Measurements from ENCODE around the gene KSR1.

KSR1 gene

DNA sequence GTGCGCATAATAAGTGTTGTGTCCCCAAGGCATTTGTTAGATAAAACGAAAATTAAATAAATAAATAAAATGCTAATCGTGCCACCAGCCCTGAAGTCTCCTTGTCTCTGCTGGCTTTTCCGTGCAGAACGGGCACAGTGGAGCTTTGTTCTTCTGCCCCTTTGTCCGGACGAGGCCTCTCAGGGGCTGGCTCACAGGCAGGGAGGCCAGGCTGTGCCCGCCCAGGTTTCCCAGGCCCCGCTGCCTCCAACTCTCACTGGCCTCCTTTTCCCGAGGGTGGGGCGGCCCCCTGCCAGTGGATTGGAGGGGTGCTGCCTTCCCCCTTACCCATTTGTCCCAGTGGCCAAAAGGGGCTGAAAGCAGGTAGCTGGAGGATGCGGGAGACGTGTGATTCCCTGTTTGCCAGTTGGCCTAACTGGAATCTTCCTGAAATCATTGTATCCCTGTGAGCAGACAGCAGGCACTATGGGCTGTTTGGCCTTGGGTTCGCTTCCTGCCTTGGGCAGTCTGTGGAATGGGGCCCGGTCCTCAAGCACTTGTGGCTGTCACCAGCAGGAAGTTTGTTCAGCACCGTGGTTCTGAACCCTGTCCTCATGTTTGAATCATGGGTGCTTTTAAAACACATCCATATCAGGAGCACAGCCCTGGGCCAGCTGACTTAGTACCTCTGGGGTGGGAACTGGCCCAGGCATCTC, 64.4 kb downstream of the KSR1 start:
- H3K4me3 ChIP-seq (ENCODE audit: low read depth in 1 of 2, low read length in 1 of 2), result no peak overlapping the region
- H3K27me3 ChIP-seq, result no peaks in the 10 kb centered on the region
- H3K36me3 ChIP-seq, result no peaks in the 10 kb centered on the region
- TF ChIP-seq, protein P1, sequence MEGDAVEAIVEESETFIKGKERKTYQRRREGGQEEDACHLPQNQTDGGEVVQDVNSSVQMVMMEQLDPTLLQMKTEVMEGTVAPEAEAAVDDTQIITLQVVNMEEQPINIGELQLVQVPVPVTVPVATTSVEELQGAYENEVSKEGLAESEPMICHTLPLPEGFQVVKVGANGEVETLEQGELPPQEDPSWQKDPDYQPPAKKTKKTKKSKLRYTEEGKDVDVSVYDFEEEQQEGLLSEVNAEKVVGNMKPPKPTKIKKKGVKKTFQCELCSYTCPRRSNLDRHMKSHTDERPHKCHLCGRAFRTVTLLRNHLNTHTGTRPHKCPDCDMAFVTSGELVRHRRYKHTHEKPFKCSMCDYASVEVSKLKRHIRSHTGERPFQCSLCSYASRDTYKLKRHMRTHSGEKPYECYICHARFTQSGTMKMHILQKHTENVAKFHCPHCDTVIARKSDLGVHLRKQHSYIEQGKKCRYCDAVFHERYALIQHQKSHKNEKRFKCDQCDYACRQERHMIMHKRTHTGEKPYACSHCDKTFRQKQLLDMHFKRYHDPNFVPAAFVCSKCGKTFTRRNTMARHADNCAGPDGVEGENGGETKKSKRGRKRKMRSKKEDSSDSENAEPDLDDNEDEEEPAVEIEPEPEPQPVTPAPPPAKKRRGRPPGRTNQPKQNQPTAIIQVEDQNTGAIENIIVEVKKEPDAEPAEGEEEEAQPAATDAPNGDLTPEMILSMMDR (IDR thresholded peaks at IDR 0.05), result no peak
- H3K4me1 ChIP-seq (ENCODE audit: control insufficient read depth in 1 of 2, insufficient read depth in 1 of 2, low read depth in 1 of 2, low read length in 1 of 2), result peaks cover 16 to 25% of the 10 kb centered on the region in 2 experiments
- H3K9me3 ChIP-seq, result no peaks in the 10 kb centered on the region
- no peak overlapping the region for H3K27ac ChIP-seq

DNA sequence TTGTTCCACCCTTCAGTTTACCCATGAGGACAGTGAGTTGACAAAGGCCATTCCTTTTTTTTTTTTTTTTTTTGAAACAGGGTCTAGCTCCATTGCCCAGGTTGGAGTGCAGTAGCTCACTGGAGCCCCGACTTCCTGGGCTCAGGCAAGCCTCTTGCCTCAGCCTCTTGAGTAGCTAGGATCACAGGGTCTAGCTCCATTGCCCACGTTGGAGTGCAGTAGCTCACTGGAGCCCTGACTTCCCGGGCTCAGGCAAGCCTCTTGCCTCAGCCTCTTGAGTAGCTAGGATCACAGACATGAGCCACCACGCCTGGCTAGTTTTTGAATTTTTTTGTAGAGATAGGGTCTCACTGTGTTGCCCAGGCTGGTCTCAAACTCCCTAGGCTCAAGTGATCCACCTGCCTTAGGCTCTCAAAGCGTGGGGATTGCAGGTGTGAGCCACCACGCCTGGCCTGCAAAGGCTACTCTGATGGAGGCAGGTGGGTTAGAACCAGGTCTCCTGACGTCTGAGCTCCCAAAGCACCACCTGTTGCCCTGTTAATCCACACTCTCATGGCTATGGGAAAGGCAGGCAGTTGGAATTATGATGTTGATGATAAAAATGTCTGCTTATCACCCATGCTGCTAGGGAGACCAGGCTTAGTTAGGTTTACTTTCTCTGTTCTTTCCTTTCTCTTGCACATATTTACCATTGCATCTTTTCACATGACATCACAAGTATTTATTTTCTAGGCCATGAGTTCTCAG, 65.2 kb downstream of the KSR1 start:
- no peak overlapping the region for H3K27ac ChIP-seq
- peaks cover 24 to 33% of the 10 kb centered on the region in 2 experiments for H3K4me1 ChIP-seq (ENCODE audit: control insufficient read depth in 1 of 2, insufficient read depth in 1 of 2, low read depth in 1 of 2, low read length in 1 of 2)
- TF ChIP-seq, protein P1 (IDR thresholded peaks at IDR 0.05), result no peak

DNA sequence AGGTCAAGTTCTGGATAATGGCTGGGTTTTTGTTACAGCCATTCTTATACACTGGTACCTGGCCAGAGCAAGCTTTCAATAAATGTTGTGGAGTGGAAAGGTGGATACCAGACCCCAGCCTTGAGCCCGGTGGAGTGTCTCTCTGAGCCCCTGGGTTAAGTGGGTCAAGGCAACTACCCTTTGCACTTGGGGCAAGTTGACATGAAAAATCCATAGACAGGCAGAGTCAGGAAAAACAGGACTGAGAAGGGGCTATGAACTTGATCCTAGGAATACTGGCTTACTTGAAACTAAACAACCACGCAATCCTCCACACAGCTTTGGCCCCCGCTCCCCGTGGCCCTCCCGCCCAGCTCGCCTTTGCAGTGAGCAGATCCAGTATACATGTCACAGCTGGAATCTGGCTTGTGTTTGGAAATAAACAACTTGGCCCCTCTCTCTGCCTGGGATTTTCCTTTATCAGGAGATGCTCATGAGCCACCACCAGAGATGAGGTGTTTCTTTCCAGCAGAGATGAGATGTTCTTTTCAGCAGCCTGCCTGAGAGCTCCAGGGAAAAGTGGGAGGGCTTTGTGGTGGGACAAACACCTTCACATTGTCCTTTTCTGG, 65.9 kb downstream of the KSR1 start:
- Histone ChIP-seq H3K27ac (no peak overlapping the region), H3K36me3 (no peaks in the 10 kb centered on the region), H3K27me3 (no peaks in the 10 kb centered on the region), H3K4me3 (ENCODE audit: low read depth in 1 of 2, low read length in 1 of 2) (no peak overlapping the region), H3K4me1 (ENCODE audit: control insufficient read depth in 1 of 2, insufficient read depth in 1 of 2, low read depth in 1 of 2, low read length in 1 of 2) (peaks cover 31 to 40% of the 10 kb centered on the region in 2 experiments), H3K9me3 (no peaks in the 10 kb centered on the region)
- TF ChIP-seq, protein P1 (IDR thresholded peaks at IDR 0.05), result no peak

More for the DNA sequence above, 65.2 kb downstream of the KSR1 start:
- Histone ChIP-seq H3K4me3 (ENCODE audit: low read depth in 1 of 2, low read length in 1 of 2) (no peak overlapping the region), H3K9me3 (no peaks in the 10 kb centered on the region), H3K27me3 (no peaks in the 10 kb centered on the region), H3K36me3 (no peaks in the 10 kb centered on the region)

DNA sequence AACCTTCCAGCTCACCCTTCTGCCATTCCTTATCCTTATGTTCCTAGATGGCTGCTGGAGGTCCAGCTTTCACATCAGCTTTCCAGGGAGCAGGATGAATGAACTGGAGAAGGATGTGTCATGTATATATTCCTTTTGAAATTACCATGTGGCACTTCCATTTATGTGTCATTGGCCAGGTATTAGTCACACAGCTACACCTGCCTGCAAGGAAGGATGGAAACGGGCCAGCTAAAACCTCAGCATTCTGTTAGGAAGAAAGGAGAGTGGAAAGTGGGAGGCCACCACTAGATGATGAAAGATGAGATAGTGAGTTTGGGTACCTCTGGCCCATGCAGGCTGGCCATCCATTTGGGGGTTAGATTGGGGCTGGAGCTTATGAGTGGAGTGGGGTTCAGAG, 67.5 kb downstream of the KSR1 start:
- Histone ChIP-seq H3K4me3 (ENCODE audit: low read depth in 1 of 2, low read length in 1 of 2) (no peak overlapping the region), H3K27me3 (no peaks in the 10 kb centered on the region), H3K9me3 (no peaks in the 10 kb centered on the region), H3K27ac (no peak overlapping the region), H3K4me1 (ENCODE audit: control insufficient read depth in 1 of 2, insufficient read depth in 1 of 2, low read depth in 1 of 2, low read length in 1 of 2) (peaks cover 33 to 43% of the 10 kb centered on the region in 2 experiments), H3K36me3 (no peaks in the 10 kb centered on the region)
- TF ChIP-seq, protein P1 (IDR thresholded peaks at IDR 0.05), result no peak

DNA sequence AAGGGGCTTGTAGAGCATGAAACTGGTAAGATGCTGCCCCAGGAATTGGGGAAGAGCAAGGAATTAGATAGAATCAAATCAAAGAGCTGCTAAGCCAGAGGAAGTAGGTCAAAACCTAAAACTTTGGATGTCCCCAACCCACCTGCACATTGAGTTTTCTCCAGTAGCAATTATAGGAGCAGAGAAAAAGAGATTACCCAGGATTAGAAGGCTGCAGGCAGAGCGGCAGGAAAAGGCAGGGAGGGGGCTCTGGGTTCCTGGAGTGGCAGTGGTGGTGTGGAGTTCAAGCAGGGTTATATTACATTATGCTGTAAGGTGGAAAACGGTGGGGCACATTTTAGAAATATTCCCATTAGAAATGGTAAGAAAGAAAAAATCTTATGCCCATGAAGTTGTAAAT, 68.3 kb downstream of the KSR1 start:
- no peaks in the 10 kb centered on the region for H3K27me3 ChIP-seq
- no peaks in the 10 kb centered on the region for H3K9me3 ChIP-seq

More for the DNA sequence above, 68.3 kb downstream of the KSR1 start:
- peaks cover 42 to 52% of the 10 kb centered on the region in 2 experiments for H3K4me1 ChIP-seq (ENCODE audit: control insufficient read depth in 1 of 2, insufficient read depth in 1 of 2, low read depth in 1 of 2, low read length in 1 of 2)
- TF ChIP-seq, protein P1 (IDR thresholded peaks at IDR 0.05), result no peak
- H3K27ac ChIP-seq, result no peak overlapping the region
- H3K4me3 ChIP-seq (ENCODE audit: low read depth in 1 of 2, low read length in 1 of 2), result no peak overlapping the region
- H3K36me3 ChIP-seq, result no peaks in the 10 kb centered on the region
